Pancreas (tissue), 10 donors: Measurements from ENCODE around the gene CLDN3. TPM values are rescaled to one million over a fixed set of nuclear protein-coding genes. Genes with fewer than 3 reads are reported as not detected.
A peak's percentile ranks its signal among the peaks of the same experiment; 100 is the strongest.

Source experiments
- ATAC-seq, 4 donors: fragments of 200-7000 bp; cut with Tn5 transposase; one replicate each; pipeline versions ENCODE4 v1.8.0 to v1.9.1; 2020; ENCODE audit warnings: mild to moderate bottlenecking in 4 of 4, moderate library complexity in 4 of 4
- DNase-seq, 6 donors: peaks; one replicate each; pipeline ENCODE4 v3.0.0-alpha.2; 2020
- FAIRE-seq: peaks from 2 replicates; lab custom pipeline; 2012; peaks lifted over from hg19 to GRCh38; lab: Jason Lieb, UNC
- H3K27ac ChIP-seq, 4 donors: fragments of 200-600 bp; sonication (generic); 1 replicate in 3 of 4; 2 replicates in 1 of 4; pipeline versions ENCODE4 v1.5.0 to v1.8.0; 2020
- H3K27me3 ChIP-seq, 4 donors: fragments of 200-600 bp; one replicate each; pipeline ENCODE4 v1.8.0; 2021
- H3K36me3 ChIP-seq, 3 donors: fragments of 200-600 bp; sonication (generic) in 1 of 3; one replicate each; pipeline versions ENCODE4 v1.5.0 to v1.8.0; 2020 to 2021
- H3K4me1 ChIP-seq, 3 donors: fragments of 200-600 bp; one replicate each; pipeline ENCODE4 v1.8.0; 2021
- H3K4me3 ChIP-seq, 4 donors: fragments of 200-600 bp; sonication (generic) in 2 of 4; one replicate each; pipeline versions ENCODE4 v1.5.0 to v1.8.0; 2020 to 2021
- H3K9me3 ChIP-seq, 4 donors: fragments of 200-600 bp; one replicate each; pipeline ENCODE4 v1.8.0; 2021
- WGBS, 2 donors: extraction: QIAGEN DNeasy Blood & Tissue Kit; methylation state at CpG; one replicate each; pipeline ENCODE4 v1.1.7; 2013; 5-methylcytosine and 5-hydroxymethylcytosine counted together
- intact Hi-C, 3 donors: fragments of 100-400 bp; cut with DNase I; formaldehyde crosslinking; loops; one replicate each; pipeline versions ENCODE4 v1.11.1 to v1.14.2; 2022
- polyA plus RNA-seq, 2 donors: library from polyadenylated mRNA; stranded (reverse); fragments of 200-250 nt; gene quantifications; one replicate each; pipeline ENCODE4 v1.2.3, GENCODE V29; 2013
- total RNA-seq, 6 donors: library from RNA; stranded (reverse); fragmentation: NEBNext Ultra II Directional in 4 of 6; extraction: Animal tissue kit (Norgen Biotek cat#: 25700) in 4 of 6; gene quantifications; one replicate each; pipeline versions ENCODE4 v1.2.1 to v1.2.4, GENCODE V29; 2021 to 2023
- TF ChIP-seq, protein P1 (sequence below), 4 donors: fragments of 200-600 bp; sonication (generic) in 3 of 4; IDR thresholded peaks; one replicate each; pipeline versions ENCODE4 v1.5.0 to v1.8.0; 2021; ENCODE audit warnings: antibody characterized with exemption in 4 of 4
- donor health status: healthy with polysubstance abuse.
- donor health status: DM: no; HTN: no; CAD: no; lungs with moderate emphysema.
- donor health status: DM: no; HTN: no; CAD: no.
- donor health status: control.
- donor health status: control.
- donor health status: Bipolar disorder and iron deficiency.
- donor health status: DM: yes; HTN: yes; CAD: no.
- donor health status: DM: no; HTN: no; CAD: no.
- donor health status: DM: no; HTN: no; CAD: no.
- donor health status: DM: yes; HTN: yes; CAD: no.

CLDN3 gene
- total and polyA plus RNA-seq, 8 donors: 42.9 to 122 (median 53.1) TPM

DNA sequence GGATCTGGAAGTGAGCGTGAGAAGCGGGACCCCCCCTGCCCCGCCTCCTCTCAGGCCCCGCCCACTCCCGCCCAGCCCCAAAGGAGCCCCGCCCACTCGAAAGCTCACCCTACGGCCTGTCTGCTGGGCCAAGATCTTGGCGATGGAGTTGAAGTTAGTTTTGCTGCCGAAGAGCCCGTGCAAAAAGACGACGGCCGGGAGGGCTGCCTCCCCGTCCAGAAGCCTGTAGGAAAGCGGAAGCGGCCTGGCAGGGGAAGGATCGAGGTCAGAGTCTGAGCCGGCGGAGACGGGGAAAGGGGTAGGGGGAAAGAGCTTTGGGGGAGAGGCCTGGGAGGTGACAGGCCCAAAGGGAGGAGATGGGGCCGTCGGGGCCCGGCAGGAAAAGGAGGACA is 31.9 kb downstream of the CLDN3 start:
- H3K36me3 ChIP-seq: peaks cover 0 to 8% (median 0%) of the 10 kb centered on the region in 3 donors
- peak overlapping the region; percentile 66 to 100 (median 91) for H3K27ac ChIP-seq
- DNase-seq: peak in 5 of 6 donors; percentile 60 to 82 (median 65)
- intact Hi-C loops: no loop called here
- H3K4me1 ChIP-seq: peaks cover 12 to 26% (median 24%) of the 10 kb centered on the region in 3 donors
- H3K27me3 ChIP-seq: no peaks in the 10 kb centered on the region
- peak overlapping the region; percentile 37 to 95 (median 78) for H3K4me3 ChIP-seq
- 0 to 1% methylated on average over 19 to 24 of the region's 24 CpGs for WGBS, 2 donors
- ATAC-seq: peak; percentile 9 to 26 (median 18)
- TF ChIP-seq, protein P1, sequence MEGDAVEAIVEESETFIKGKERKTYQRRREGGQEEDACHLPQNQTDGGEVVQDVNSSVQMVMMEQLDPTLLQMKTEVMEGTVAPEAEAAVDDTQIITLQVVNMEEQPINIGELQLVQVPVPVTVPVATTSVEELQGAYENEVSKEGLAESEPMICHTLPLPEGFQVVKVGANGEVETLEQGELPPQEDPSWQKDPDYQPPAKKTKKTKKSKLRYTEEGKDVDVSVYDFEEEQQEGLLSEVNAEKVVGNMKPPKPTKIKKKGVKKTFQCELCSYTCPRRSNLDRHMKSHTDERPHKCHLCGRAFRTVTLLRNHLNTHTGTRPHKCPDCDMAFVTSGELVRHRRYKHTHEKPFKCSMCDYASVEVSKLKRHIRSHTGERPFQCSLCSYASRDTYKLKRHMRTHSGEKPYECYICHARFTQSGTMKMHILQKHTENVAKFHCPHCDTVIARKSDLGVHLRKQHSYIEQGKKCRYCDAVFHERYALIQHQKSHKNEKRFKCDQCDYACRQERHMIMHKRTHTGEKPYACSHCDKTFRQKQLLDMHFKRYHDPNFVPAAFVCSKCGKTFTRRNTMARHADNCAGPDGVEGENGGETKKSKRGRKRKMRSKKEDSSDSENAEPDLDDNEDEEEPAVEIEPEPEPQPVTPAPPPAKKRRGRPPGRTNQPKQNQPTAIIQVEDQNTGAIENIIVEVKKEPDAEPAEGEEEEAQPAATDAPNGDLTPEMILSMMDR (IDR thresholded peaks at IDR 0.05): no peak
- FAIRE-seq: no peak
- no peaks in the 10 kb centered on the region for H3K9me3 ChIP-seq

DNA sequence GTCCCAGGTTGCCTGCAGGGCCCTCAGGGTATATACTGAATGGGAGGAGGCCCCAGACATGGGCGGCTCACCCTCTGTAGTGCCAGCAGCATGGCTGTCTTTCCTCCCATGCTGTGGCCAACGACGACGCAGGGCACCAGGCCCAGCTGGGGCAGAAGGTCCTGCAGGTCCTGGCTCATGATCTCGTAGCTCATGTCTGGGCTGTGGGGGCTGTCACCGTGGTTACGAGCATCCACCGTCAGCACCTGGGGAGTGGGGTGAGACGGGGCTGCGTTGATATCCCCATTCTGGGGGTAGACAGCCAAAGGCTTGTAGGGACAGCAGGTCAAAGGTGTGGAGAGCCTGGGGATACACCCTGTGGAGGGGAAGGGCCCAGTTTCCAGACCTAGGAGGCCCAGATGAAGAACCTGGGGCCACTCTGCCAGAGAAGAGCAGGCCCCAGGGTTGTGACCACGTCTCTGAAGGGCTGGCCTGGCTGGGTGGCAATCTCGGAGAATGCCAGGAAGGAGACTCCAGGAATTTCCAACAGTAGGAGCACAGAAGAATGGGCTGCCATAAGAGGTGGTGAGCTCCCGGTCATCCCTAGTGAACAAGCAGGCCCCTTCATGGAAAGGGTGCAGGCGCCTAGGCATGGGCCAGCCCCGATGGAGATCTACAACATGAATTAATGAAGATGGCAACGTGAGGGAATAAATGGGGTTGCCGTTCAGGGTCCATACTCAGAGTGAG is 32.4 kb downstream of the CLDN3 start:
- peak overlapping the region; percentile 66 to 100 (median 91) for H3K27ac ChIP-seq
- intact Hi-C loops: no loop called here
- H3K9me3 ChIP-seq: no peaks in the 10 kb centered on the region
- H3K4me1 ChIP-seq: peaks cover 12 to 24% (median 22%) of the 10 kb centered on the region in 3 donors
- DNase-seq (peak in 4 of 6 donors; percentile 40 to 75 (median 52)), FAIRE-seq (no peak), ATAC-seq (no peak)
- WGBS, 2 donors: 61 to 66% methylated on average over 17 of the region's 17 CpGs
- peaks cover 0 to 8% (median 0%) of the 10 kb centered on the region in 3 donors for H3K36me3 ChIP-seq
- TF ChIP-seq, protein P1 (IDR thresholded peaks at IDR 0.05): no peak
- no peaks in the 10 kb centered on the region for H3K27me3 ChIP-seq
- peak overlapping the region; percentile 37 to 95 (median 78) for H3K4me3 ChIP-seq

DNA sequence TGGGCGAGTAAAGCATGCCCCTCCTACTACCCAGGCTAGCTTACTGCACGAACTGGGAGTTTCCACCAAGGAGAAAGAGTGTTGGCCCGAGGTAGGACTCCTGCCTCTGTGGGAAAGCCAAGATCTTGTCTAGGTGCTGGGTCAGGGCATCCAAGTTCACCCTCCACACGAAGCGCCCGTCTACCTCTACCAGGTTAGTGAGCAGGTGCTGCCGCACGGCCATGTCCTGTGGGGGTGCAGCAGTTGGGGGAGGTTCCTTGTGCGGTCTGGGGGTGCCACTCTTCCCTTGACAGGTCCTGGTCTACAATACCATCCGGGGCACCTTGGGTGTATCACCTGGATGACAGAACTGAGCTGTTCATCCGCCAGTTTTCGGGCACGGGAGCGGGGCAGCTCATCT is 33.2 kb downstream of the CLDN3 start:
- WGBS, 2 donors: 87 to 91% methylated on average over 13 to 14 of the region's 14 CpGs
- H3K4me1 ChIP-seq: peaks cover 8 to 16% (median 14%) of the 10 kb centered on the region in 3 donors
- FAIRE-seq (no peak), DNase-seq (peak in 3 of 6 donors; percentile 39 to 69 (median 50)), ATAC-seq (no peak)
- H3K27me3 ChIP-seq: no peaks in the 10 kb centered on the region
- TF ChIP-seq, protein P1 (IDR thresholded peaks at IDR 0.05): no peak
- no peak overlapping the region for H3K27ac ChIP-seq
- peaks cover 0 to 8% (median 0%) of the 10 kb centered on the region in 3 donors for H3K36me3 ChIP-seq
- no peaks in the 10 kb centered on the region for H3K9me3 ChIP-seq
- intact Hi-C loops: no loop called here
- H3K4me3 ChIP-seq: no peak overlapping the region

DNA sequence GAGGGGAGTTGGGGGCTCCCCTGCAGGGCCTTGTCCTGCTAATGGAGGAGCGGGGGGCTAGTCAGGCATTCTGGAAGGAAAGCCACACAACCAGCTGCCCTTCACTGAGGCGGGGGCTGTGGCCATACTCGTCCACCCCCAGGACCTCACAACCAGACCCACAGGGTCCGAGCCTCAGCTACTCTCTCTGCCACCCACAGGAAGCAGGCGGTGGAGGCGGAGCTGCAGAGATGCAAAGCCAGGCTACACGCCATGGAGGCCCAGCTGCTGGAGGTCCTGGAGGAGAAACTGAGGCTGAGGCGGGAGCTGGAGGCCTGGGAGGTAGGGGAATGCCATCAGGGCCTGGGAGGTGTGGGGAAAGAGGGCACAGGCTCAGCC is 34.6 kb downstream of the CLDN3 start:
- H3K27ac ChIP-seq: peak overlapping the region in 3 of 4 donors; percentile 58 to 78 (median 71)
- peaks cover 4 to 10% (median 8%) of the 10 kb centered on the region in 3 donors for H3K4me1 ChIP-seq
- H3K27me3 ChIP-seq: no peaks in the 10 kb centered on the region
- intact Hi-C loops: no loop called here
- DNase-seq (peak in 2 of 6 donors; percentile 45 to 61), ATAC-seq (no peak), FAIRE-seq (no peak)
- H3K36me3 ChIP-seq: peaks cover 0 to 8% (median 0%) of the 10 kb centered on the region in 3 donors
- H3K9me3 ChIP-seq: no peaks in the 10 kb centered on the region
- H3K4me3 ChIP-seq: no peak overlapping the region
- 92 to 94% methylated on average over 8 of the region's 8 CpGs for WGBS, 2 donors
- TF ChIP-seq, protein P1 (IDR thresholded peaks at IDR 0.05): no peak
